ENCODE results near the gene OR2J3.
"Not testable (repeated sequence)": the region's sequence is repeated elsewhere in the genome, so short reads cannot be mapped to it uniquely, and the experiment has no call there.

The OR2J3 gene

GRCh38 chr6:29107758-29108157 lies at the start of gene OR2J3:
OR2J3 (plus strand) TSS chr6:29108058; CDS start chr6:29111891, 3,833 bp downstream.
- DNase-seq: no peak

- no peak for DNase-seq
Measured at GRCh38 chr6:29071831-29072723, 35.8 kb upstream of the OR2J3 start.

- no peak for DNase-seq
Measured at GRCh38 chr6:29079203-29079602, 28.7 kb upstream of the OR2J3 start.

GRCh38 chr6:29081312-29081711 lies 26.5 kb upstream of the OR2J3 start:
- no peak for DNase-seq

GRCh38 chr6:29082457-29082856 lies 25.4 kb upstream of the OR2J3 start:
- DNase-seq: no peak

GRCh38 chr6:29087213-29087612 lies 20.6 kb upstream of the OR2J3 start, which contains the start of gene OR2B3:
OR2B3 (minus strand) TSS chr6:29087313; CDS start chr6:29087248, 65 bp downstream.
- DNase-seq: no peak

- no peak for DNase-seq
Measured at GRCh38 chr6:29092957-29093356, 14.9 kb upstream of the OR2J3 start.

- DNase-seq: no peak
Measured at GRCh38 chr6:29097803-29098202, 10.1 kb upstream of the OR2J3 start.

GRCh38 chr6:29099190-29099589 lies 8.7 kb upstream of the OR2J3 start, which contains the start of gene OR2J1:
OR2J1 (plus strand) TSS chr6:29099490; CDS start chr6:29100943, 1,453 bp downstream.
- no peak for DNase-seq

GRCh38 chr6:29112135-29112534 lies 4.3 kb downstream of the OR2J3 start:
- DNase-seq: no peak

- DNase-seq: not testable (repeated sequence)
Measured at GRCh38 chr6:29114964-29115363, 7.1 kb downstream of the OR2J3 start.

GRCh38 chr6:29129326-29130012 lies 21.6 kb downstream of the OR2J3 start:
- DNase-seq: no peak

- no peak for DNase-seq
Measured at GRCh38 chr6:29130644-29131043, 22.8 kb downstream of the OR2J3 start.

GRCh38 chr6:29131691-29132090 lies 23.8 kb downstream of the OR2J3 start:
- DNase-seq: no peak

GRCh38 chr6:29137724-29138123 lies 29.9 kb downstream of the OR2J3 start:
- no peak for DNase-seq

GRCh38 chr6:29141606-29142005 lies 33.7 kb downstream of the OR2J3 start:
- no peak for DNase-seq

- DNase-seq: no peak
Measured at GRCh38 chr6:29142309-29142708, 34.5 kb downstream of the OR2J3 start.

- no peak for DNase-seq
Measured at GRCh38 chr6:29146179-29146578, 38.3 kb downstream of the OR2J3 start.

- DNase-seq: no peak
Measured at GRCh38 chr6:29147074-29147473, 39.2 kb downstream of the OR2J3 start.

GRCh38 chr6:29149444-29149843 lies 41.6 kb downstream of the OR2J3 start:
- DNase-seq: not testable (repeated sequence)

GRCh38 chr6:29153083-29153482 lies 45.2 kb downstream of the OR2J3 start:
- no peak for DNase-seq

GRCh38 chr6:29155182-29155581 lies 47.3 kb downstream of the OR2J3 start:
- DNase-seq: not testable (repeated sequence)

GRCh38 chr6:29159922-29160321 lies 52.1 kb downstream of the OR2J3 start:
- DNase-seq: not testable (repeated sequence)
